Stimulated activated effector memory CD8-positive, alpha-beta T cell treated with anti-CD3 and anti-CD28 coated beads, Interleukin-12 subunit alpha, Interleukin-12 subunit beta, amount 100 ng/mL, for 72 hours (primary cell): ENCODE data around the gene MAP4K2.
A peak's percentile ranks its signal among the peaks of the same experiment; 100 is the strongest.
"Not testable (repeated sequence)": the region's sequence is repeated elsewhere in the genome, so short reads cannot be mapped to it uniquely, and the experiment has no call there.

Experiments
- ATAC-seq: fragments of 150-1000 bp; cut with Tn5 transposase; 2 replicates; pipeline ENCODE4 v1.10.0; 2021
- DNase-seq, 2 donors: peaks; one replicate each; pipeline ENCODE4 v3.0.0; 2021 to 2022; ENCODE audit warnings: low spot score in 2 of 2
- H3K27ac Mint-ChIP-seq: one replicate; pipeline ENCODE4 v1.8.0; 2022; ENCODE audit warnings: mild to moderate bottlenecking, mixed read lengths
- H3K36me3 Mint-ChIP-seq: one replicate; pipeline ENCODE4 v1.8.0; 2022; ENCODE audit warnings: mild to moderate bottlenecking, mixed read lengths
- H3K4me1 Mint-ChIP-seq: one replicate; pipeline ENCODE4 v1.8.0; 2022; ENCODE audit warnings: mixed read lengths
- H3K4me3 Mint-ChIP-seq: one replicate; pipeline ENCODE4 v1.8.0; 2022; ENCODE audit warnings: mild to moderate bottlenecking, mixed read lengths
- H3K9me3 Mint-ChIP-seq: one replicate; pipeline ENCODE4 v1.8.0; 2022; ENCODE audit warnings: mixed read lengths

Gene MAP4K2

GRCh38 chr11:64803158-64803845 lies at the start of gene MAP4K2:
Gene MAP4K2 (minus strand): TSS chr11:64803214. CDS start chr11:64803149, 65 bp downstream.
- ATAC-seq, result peak; percentile 90
- H3K27ac Mint-ChIP-seq, result peak within 1 kb of the TSS; percentile 93
- H3K36me3 Mint-ChIP-seq, result peaks cover 30% of the 10 kb centered on the region
- H3K4me3 Mint-ChIP-seq, result peak within 1 kb of the TSS; percentile 85
- peaks cover 38% of the 10 kb centered on the region for H3K4me1 Mint-ChIP-seq
- DNase-seq, result peak; percentile 85 to 88
- no peaks in the 10 kb centered on the region for H3K9me3 Mint-ChIP-seq

GRCh38 chr11:64851831-64852351 lies 48.9 kb upstream of the MAP4K2 start:
- Mint-ChIP-seq H3K36me3 (peaks cover 76% of the 10 kb centered on the region), H3K27ac (peak overlapping the region; percentile 97), H3K4me1 (peaks cover 89% of the 10 kb centered on the region), H3K4me3 (peak overlapping the region; percentile 87), H3K9me3 (no peaks in the 10 kb centered on the region)
- ATAC-seq, result peak; percentile 33
- DNase-seq, result no peak

GRCh38 chr11:64850979-64851567 lies 48.1 kb upstream of the MAP4K2 start:
- ATAC-seq (peak; percentile 61), DNase-seq (peak in 1 of 2 donors; percentile 77)
- Mint-ChIP-seq H3K9me3 (no peaks in the 10 kb centered on the region), H3K4me1 (peaks cover 82% of the 10 kb centered on the region), H3K4me3 (peak overlapping the region; percentile 87), H3K27ac (peak overlapping the region; percentile 97), H3K36me3 (peaks cover 68% of the 10 kb centered on the region)

GRCh38 chr11:64849598-64850356 lies 46.8 kb upstream of the MAP4K2 start:
- no peak overlapping the region for H3K4me3 Mint-ChIP-seq
- DNase-seq, result no peak
- H3K4me1 Mint-ChIP-seq, result peaks cover 75% of the 10 kb centered on the region
- H3K27ac Mint-ChIP-seq, result peak overlapping the region; percentile 97
- peaks cover 55% of the 10 kb centered on the region for H3K36me3 Mint-ChIP-seq
- ATAC-seq, result no peak
- no peaks in the 10 kb centered on the region for H3K9me3 Mint-ChIP-seq

GRCh38 chr11:64848826-64849597 lies 46.0 kb upstream of the MAP4K2 start:
- H3K4me3 Mint-ChIP-seq, result no peak overlapping the region
- DNase-seq, result no peak

GRCh38 chr11:64848214-64848825 lies 45.3 kb upstream of the MAP4K2 start:
- peaks cover 48% of the 10 kb centered on the region for H3K36me3 Mint-ChIP-seq
- H3K4me3 Mint-ChIP-seq, result no peak overlapping the region
- peak overlapping the region; percentile 85 for H3K27ac Mint-ChIP-seq
- DNase-seq (no peak), ATAC-seq (no peak)
- no peaks in the 10 kb centered on the region for H3K9me3 Mint-ChIP-seq
- peaks cover 69% of the 10 kb centered on the region for H3K4me1 Mint-ChIP-seq

More at GRCh38 chr11:64848826-64849597, 46.0 kb upstream of the MAP4K2 start:
- H3K36me3 Mint-ChIP-seq, result peaks cover 49% of the 10 kb centered on the region
- H3K4me1 Mint-ChIP-seq, result peaks cover 69% of the 10 kb centered on the region
- H3K27ac Mint-ChIP-seq, result peak overlapping the region; percentile 85
- no peaks in the 10 kb centered on the region for H3K9me3 Mint-ChIP-seq
- no peak for ATAC-seq

GRCh38 chr11:64846998-64847666 lies 44.1 kb upstream of the MAP4K2 start:
- peaks cover 62% of the 10 kb centered on the region for H3K4me1 Mint-ChIP-seq
- peaks cover 42% of the 10 kb centered on the region for H3K36me3 Mint-ChIP-seq
- DNase-seq (peak; percentile 92 to 96), ATAC-seq (peak; percentile 75)
- H3K4me3 Mint-ChIP-seq, result no peak overlapping the region
- no peaks in the 10 kb centered on the region for H3K9me3 Mint-ChIP-seq
- peak overlapping the region; percentile 48 for H3K27ac Mint-ChIP-seq

- Mint-ChIP-seq H3K4me3 (peak overlapping the region; percentile 71), H3K4me1 (peaks cover 49% of the 10 kb centered on the region), H3K27ac (peak overlapping the region; percentile 86), H3K36me3 (peaks cover 28% of the 10 kb centered on the region)
- H3K9me3 Mint-ChIP-seq, DNase-seq, ATAC-seq: not testable (repeated sequence)
Observed at GRCh38 chr11:64845776-64846129, 42.7 kb upstream of the MAP4K2 start.

- Mint-ChIP-seq H3K36me3 (peaks cover 28% of the 10 kb centered on the region), H3K4me3 (peak overlapping the region; percentile 71), H3K27ac (peak overlapping the region; percentile 86), H3K9me3 (no peaks in the 10 kb centered on the region), H3K4me1 (peaks cover 47% of the 10 kb centered on the region)
- DNase-seq (no peak), ATAC-seq (no peak)
Observed at GRCh38 chr11:64845129-64845775, 42.2 kb upstream of the MAP4K2 start.

- peaks cover 28% of the 10 kb centered on the region for H3K36me3 Mint-ChIP-seq
- peak; percentile 78 for ATAC-seq
- H3K9me3 Mint-ChIP-seq, result no peaks in the 10 kb centered on the region
- H3K27ac Mint-ChIP-seq, result peak within 1 kb of the TSS; percentile 86
- peaks cover 44% of the 10 kb centered on the region for H3K4me1 Mint-ChIP-seq
- peak within 1 kb of the TSS; percentile 71 for H3K4me3 Mint-ChIP-seq
- DNase-seq, result no peak
Observed at GRCh38 chr11:64844330-64845128, 41.5 kb upstream of the MAP4K2 start, which contains the start of gene CDC42BPG. Gene CDC42BPG (minus strand): TSS chr11:64844653. CDS start chr11:64844569, 84 bp downstream.

GRCh38 chr11:64843686-64844329 lies 40.8 kb upstream of the MAP4K2 start:
- ATAC-seq, result no peak
- H3K4me3 Mint-ChIP-seq, result peak overlapping the region; percentile 71
- no peaks in the 10 kb centered on the region for H3K9me3 Mint-ChIP-seq
- H3K36me3 Mint-ChIP-seq, result peaks cover 21% of the 10 kb centered on the region
- DNase-seq, result no peak
- H3K27ac Mint-ChIP-seq, result peak overlapping the region; percentile 58
- peaks cover 37% of the 10 kb centered on the region for H3K4me1 Mint-ChIP-seq

GRCh38 chr11:64842851-64843685 lies 40.1 kb upstream of the MAP4K2 start:
- DNase-seq, result no peak
- H3K4me1 Mint-ChIP-seq, result peaks cover 30% of the 10 kb centered on the region
- peak overlapping the region; percentile 58 for H3K27ac Mint-ChIP-seq
- H3K36me3 Mint-ChIP-seq, result peaks cover 14% of the 10 kb centered on the region
- ATAC-seq, result no peak
- H3K9me3 Mint-ChIP-seq, result no peaks in the 10 kb centered on the region
- H3K4me3 Mint-ChIP-seq, result peak overlapping the region; percentile 71
